IPS-18a (cell line): Measurements from ENCODE around the gene CDH22.

Source experiments
- H3K27ac ChIP-seq: one replicate; pipeline ENCODE4 v1.5.1; 2013; ENCODE audit warnings: low read length
- H3K27me3 ChIP-seq: one replicate; pipeline ENCODE4 v1.6.1; 2013; ENCODE audit warnings: mild to moderate bottlenecking, low read length; ENCODE audit not compliant: control insufficient read depth, insufficient read depth
- H3K36me3 ChIP-seq: one replicate; pipeline ENCODE4 v1.6.1; 2013; ENCODE audit warnings: low read depth, low read length; ENCODE audit not compliant: control insufficient read depth
- H3K4me1 ChIP-seq: one replicate; pipeline ENCODE4 v1.6.1; 2013; ENCODE audit warnings: low read depth, low read length; ENCODE audit not compliant: control insufficient read depth
- H3K4me3 ChIP-seq: one replicate; pipeline ENCODE4 v1.5.1; 2013; ENCODE audit warnings: low read length
- H3K9ac ChIP-seq: one replicate; pipeline ENCODE4 v1.6.1; 2013; ENCODE audit warnings: mild to moderate bottlenecking, low read length, moderate library complexity
- H3K9me3 ChIP-seq: one replicate; pipeline ENCODE4 v1.6.1; 2013; ENCODE audit warnings: low read depth, low read length; ENCODE audit not compliant: control insufficient read depth

The CDH22 gene

GRCh38 chr20:46312075-46312944 is 4.0 kb upstream of the CDH22 start:
- no peak overlapping the region for H3K9ac ChIP-seq
- H3K4me3 ChIP-seq: peak overlapping the region; percentile 64
- no peaks in the 10 kb centered on the region for H3K36me3 ChIP-seq
- H3K27me3 ChIP-seq: peaks cover 82% of the 10 kb centered on the region
- H3K9me3 ChIP-seq: no peaks in the 10 kb centered on the region
- no peak overlapping the region for H3K27ac ChIP-seq
- peaks cover 3% of the 10 kb centered on the region for H3K4me1 ChIP-seq

DNA sequence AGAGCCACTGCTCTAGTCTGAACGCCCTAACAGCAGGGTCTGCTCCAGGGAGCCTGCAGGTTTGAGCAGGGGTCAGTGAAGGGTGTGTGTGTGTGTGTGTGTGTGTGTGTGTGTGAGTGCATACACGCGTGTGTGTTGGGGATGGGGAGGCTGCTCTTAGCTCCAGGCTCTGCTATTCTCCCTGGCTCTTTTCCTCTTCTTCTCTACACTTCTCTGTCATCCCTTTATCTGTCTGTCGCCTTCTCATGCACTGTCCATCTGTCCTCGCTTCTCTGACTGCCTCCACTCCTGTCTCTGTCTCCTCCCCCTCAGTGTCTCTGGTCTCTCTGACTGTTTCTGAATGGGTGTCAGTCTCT is 3.4 kb upstream of the CDH22 start:
- H3K27me3 ChIP-seq: peaks cover 88% of the 10 kb centered on the region
- peak overlapping the region; percentile 64 for H3K4me3 ChIP-seq
- H3K4me1 ChIP-seq: peaks cover 3% of the 10 kb centered on the region
- H3K9ac ChIP-seq: no peak overlapping the region
- no peaks in the 10 kb centered on the region for H3K9me3 ChIP-seq
- no peaks in the 10 kb centered on the region for H3K36me3 ChIP-seq
- no peak overlapping the region for H3K27ac ChIP-seq

- H3K4me3 ChIP-seq: no peak overlapping the region
- H3K27me3 ChIP-seq: peaks cover 94% of the 10 kb centered on the region
- no peak overlapping the region for H3K9ac ChIP-seq
- H3K4me1 ChIP-seq: peaks cover 3% of the 10 kb centered on the region
- no peaks in the 10 kb centered on the region for H3K9me3 ChIP-seq
- no peak overlapping the region for H3K27ac ChIP-seq
- no peaks in the 10 kb centered on the region for H3K36me3 ChIP-seq
These were observed 2.8 kb upstream of the CDH22 start for GRCh38 chr20:46311039-46311650.

GRCh38 chr20:46309945-46310344 is 1.6 kb upstream of the CDH22 start:
- H3K4me1 ChIP-seq: peaks cover 3% of the 10 kb centered on the region
- no peak overlapping the region for H3K4me3 ChIP-seq
- no peaks in the 10 kb centered on the region for H3K9me3 ChIP-seq
- H3K36me3 ChIP-seq: no peaks in the 10 kb centered on the region
- peaks cover 99% of the 10 kb centered on the region for H3K27me3 ChIP-seq
- H3K27ac ChIP-seq: no peak overlapping the region
- H3K9ac ChIP-seq: no peak overlapping the region

- no peaks in the 10 kb centered on the region for H3K36me3 ChIP-seq
- no peak overlapping the region for H3K27ac ChIP-seq
- peaks cover 3% of the 10 kb centered on the region for H3K4me1 ChIP-seq
- peak overlapping the region; percentile 48 for H3K4me3 ChIP-seq
- peaks cover 80% of the 10 kb centered on the region for H3K27me3 ChIP-seq
- H3K9ac ChIP-seq: no peak overlapping the region
- H3K9me3 ChIP-seq: no peaks in the 10 kb centered on the region
These were observed 370 bp downstream of the CDH22 start for GRCh38 chr20:46307999-46308257.

- Histone ChIP-seq H3K9me3 (no peaks in the 10 kb centered on the region), H3K36me3 (no peaks in the 10 kb centered on the region), H3K4me3 (peak overlapping the region; percentile 39), H3K9ac (no peak overlapping the region), H3K27ac (no peak overlapping the region), H3K27me3 (peaks cover 75% of the 10 kb centered on the region), H3K4me1 (peaks cover 3% of the 10 kb centered on the region)
These were observed 929 bp downstream of the CDH22 start for GRCh38 chr20:46307139-46307998.

DNA sequence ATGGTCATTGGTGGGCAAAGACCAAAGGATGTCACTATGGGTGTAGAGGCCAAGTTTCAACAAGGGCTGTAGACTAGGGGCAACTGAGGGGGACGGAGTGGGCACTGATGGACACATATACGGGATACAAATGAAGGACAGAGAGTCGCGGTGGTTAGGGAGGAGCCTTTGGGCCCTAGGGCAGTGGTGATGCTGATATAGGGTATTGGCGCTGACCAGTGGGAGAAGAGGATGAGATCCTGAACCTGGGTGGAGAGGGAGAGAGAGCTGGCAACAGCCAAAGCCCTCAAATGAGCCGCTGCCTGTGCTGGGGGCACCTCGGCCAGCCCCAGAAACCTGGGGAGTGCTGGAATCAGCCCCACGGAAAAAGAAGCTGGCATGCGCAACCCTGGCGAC is 1.6 kb downstream of the CDH22 start:
- Histone ChIP-seq H3K4me1 (peaks cover 3% of the 10 kb centered on the region), H3K27ac (no peak overlapping the region), H3K4me3 (no peak overlapping the region), H3K36me3 (no peaks in the 10 kb centered on the region), H3K9me3 (no peaks in the 10 kb centered on the region), H3K9ac (no peak overlapping the region), H3K27me3 (peaks cover 68% of the 10 kb centered on the region)

- Histone ChIP-seq H3K27me3 (peaks cover 61% of the 10 kb centered on the region), H3K9ac (no peak overlapping the region), H3K36me3 (no peaks in the 10 kb centered on the region), H3K9me3 (no peaks in the 10 kb centered on the region), H3K27ac (no peak overlapping the region), H3K4me1 (peaks cover 3% of the 10 kb centered on the region), H3K4me3 (no peak overlapping the region)
These were observed 2.3 kb downstream of the CDH22 start for GRCh38 chr20:46305973-46306360.

GRCh38 chr20:46305331-46305972 is 2.8 kb downstream of the CDH22 start:
- Histone ChIP-seq H3K27me3 (peaks cover 56% of the 10 kb centered on the region), H3K36me3 (no peaks in the 10 kb centered on the region)

DNA sequence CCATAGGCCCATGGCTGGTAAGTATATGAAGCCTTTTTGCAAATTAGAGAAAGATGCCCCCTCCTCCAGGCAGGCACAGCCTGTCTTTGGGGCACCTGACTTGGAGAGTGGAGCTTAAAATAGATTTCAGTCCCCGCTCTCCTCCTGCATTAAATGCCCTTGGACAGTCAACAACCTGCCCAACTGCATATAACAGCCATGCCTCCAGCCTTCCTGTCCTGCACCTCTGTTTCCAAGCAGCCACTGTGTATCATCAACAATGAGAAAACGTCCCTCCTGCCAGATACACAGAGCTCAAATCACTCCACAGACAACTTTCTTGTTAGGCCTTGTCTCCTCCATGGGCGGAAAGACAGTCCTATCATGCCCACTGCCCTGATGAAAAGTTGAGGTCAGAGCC is 3.4 kb downstream of the CDH22 start:
- no peaks in the 10 kb centered on the region for H3K9me3 ChIP-seq
- H3K27me3 ChIP-seq: peaks cover 50% of the 10 kb centered on the region
- H3K27ac ChIP-seq: no peak overlapping the region
- no peak overlapping the region for H3K9ac ChIP-seq
- H3K4me1 ChIP-seq: peaks cover 3% of the 10 kb centered on the region
- H3K36me3 ChIP-seq: no peaks in the 10 kb centered on the region
- H3K4me3 ChIP-seq: no peak overlapping the region

More at GRCh38 chr20:46305331-46305972, 2.8 kb downstream of the CDH22 start:
- Histone ChIP-seq H3K4me3 (no peak overlapping the region), H3K4me1 (peaks cover 3% of the 10 kb centered on the region), H3K9me3 (no peaks in the 10 kb centered on the region), H3K9ac (no peak overlapping the region), H3K27ac (no peak overlapping the region)

- Histone ChIP-seq H3K27ac (no peak overlapping the region), H3K27me3 (peaks cover 45% of the 10 kb centered on the region), H3K9ac (no peak overlapping the region), H3K36me3 (no peaks in the 10 kb centered on the region), H3K9me3 (no peaks in the 10 kb centered on the region), H3K4me3 (no peak overlapping the region), H3K4me1 (peaks cover 3% of the 10 kb centered on the region)
These were observed 3.9 kb downstream of the CDH22 start for GRCh38 chr20:46304361-46304760.
